AG09319 (cell line): ENCODE results near the gene EFNA4.

Source experiments
- DNase-seq: peaks from one replicate; pipeline ENCODE4 v3.0.0-alpha.2; 2010; ENCODE audit warnings: low read depth; ENCODE audit errors: extremely low read depth
- TF ChIP-seq, protein P1 (sequence below): IDR thresholded peaks from 2 replicates; pipeline ENCODE4 v1.5.1; 2011; ENCODE audit warnings: low read depth, mild to moderate bottlenecking, inconsistent platforms, low read length, moderate library complexity

The EFNA4 gene

DNA sequence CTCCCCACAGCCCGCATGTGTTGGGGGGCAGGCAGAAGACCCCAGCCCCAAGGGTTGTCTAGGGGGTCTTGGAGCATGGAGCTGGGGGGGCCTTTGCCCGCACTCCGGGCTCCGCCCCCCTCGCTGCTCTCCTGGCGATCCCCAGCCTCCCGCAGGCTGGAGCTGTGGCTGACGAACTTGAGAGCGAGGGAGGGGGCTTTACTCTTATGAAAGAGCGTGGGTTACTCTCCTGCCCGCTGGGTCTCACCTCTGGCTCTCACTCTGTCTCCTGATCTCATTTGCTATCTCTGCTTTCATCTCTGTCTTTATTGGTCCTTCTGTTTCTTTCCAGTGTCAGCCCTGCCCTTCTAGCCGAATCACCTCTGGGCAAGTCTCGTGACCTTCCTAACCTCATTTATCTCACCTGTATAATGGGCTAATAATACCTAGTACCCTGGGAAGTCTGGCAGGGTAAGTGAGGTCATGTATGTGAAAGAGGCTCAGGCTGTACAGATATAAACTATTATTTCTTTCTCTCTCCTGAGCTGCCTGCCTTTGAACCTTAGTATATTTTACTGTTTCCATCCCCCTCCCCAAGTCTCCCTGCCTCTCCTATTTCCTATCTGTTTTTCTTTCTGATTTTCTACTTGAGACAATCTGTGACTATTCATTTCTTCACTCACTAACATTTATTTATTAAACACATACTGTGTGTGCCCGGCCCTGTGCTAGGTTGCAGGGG is 731 bp downstream of the EFNA4 start:
- DNase-seq, result no peak
- TF ChIP-seq, protein P1, sequence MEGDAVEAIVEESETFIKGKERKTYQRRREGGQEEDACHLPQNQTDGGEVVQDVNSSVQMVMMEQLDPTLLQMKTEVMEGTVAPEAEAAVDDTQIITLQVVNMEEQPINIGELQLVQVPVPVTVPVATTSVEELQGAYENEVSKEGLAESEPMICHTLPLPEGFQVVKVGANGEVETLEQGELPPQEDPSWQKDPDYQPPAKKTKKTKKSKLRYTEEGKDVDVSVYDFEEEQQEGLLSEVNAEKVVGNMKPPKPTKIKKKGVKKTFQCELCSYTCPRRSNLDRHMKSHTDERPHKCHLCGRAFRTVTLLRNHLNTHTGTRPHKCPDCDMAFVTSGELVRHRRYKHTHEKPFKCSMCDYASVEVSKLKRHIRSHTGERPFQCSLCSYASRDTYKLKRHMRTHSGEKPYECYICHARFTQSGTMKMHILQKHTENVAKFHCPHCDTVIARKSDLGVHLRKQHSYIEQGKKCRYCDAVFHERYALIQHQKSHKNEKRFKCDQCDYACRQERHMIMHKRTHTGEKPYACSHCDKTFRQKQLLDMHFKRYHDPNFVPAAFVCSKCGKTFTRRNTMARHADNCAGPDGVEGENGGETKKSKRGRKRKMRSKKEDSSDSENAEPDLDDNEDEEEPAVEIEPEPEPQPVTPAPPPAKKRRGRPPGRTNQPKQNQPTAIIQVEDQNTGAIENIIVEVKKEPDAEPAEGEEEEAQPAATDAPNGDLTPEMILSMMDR, result no peak

DNA sequence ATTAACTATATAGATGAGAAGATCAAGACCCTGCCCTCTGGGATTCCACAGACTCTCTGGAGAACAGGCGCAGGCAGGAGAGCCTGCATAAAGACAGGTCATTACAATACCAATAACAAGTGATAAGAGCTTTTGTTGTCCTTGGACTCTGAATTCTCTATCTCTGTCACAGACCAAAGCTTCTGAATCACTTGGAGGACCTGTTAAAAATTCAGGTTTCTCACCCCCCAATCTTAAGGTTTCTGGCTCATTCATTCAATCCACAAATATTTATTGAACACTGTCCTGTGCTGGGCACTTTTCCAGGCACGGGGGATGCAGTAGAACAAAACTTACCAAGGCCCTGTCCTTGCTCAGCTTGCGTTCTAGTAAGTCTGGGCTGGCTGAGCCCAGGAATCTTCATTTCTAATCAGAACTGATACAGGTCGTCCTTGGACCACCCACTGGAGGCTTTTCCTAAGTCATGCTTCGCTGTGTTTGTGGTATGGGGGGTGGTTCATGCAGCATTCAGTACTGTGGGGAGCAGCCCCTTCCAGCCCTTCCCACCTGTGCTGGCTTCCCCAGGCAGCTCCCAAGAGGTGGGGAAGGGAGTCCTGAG is 1.4 kb downstream of the EFNA4 start:
- no peak for DNase-seq
- TF ChIP-seq, protein P1, result no peak

- DNase-seq, result no peak
- TF ChIP-seq, protein P1, result no peak
Observed at GRCh38 chr1:155066777-155067176, 3.2 kb downstream of the EFNA4 start.

DNA sequence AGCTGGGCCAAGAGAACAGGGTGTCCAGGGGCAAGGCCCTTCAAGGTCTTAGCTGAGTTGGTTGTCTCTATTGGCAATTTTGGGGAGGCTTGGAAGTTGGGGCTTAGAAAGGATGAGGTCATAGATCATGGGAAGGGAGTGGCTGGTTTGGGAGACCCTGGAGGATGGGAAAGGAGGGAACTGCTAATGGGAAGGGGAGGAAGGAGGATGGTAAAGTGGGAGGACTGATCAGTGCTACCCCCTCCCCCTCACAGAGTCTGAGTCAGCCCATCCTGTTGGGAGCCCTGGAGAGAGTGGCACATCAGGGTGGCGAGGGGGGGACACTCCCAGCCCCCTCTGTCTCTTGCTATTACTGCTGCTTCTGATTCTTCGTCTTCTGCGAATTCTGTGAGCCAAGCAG is 5.1 kb downstream of the EFNA4 start:
- DNase-seq, result no peak
- TF ChIP-seq, protein P1, result no peak

- TF ChIP-seq, protein P1, result no peak
Observed at GRCh38 chr1:155069551-155070157, 6.1 kb downstream of the EFNA4 start.

DNA sequence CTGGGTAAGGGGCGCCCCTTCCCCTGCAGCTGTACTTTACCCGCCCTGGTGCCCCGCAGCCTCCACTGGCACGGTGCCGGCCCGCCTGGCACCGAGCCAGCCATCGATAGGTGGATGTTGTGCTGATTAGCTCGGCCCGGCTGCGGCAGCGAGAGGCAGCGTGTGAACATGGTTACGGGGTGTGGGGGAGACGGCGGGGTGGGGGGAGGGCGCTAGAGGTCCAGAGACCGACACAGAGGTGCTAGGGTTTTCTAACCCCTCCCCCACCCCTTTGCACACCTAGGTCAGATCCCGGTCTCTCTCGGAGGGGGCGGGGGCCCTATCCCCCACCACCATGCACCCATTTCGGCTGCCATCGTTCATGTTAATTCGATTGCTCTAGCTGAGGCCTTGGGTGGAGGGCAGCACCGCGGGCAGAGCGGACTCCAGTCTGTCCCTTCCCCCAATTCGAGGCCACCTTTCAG is 6.7 kb downstream of the EFNA4 start:
- no peak for DNase-seq

More at GRCh38 chr1:155069551-155070157, 6.1 kb downstream of the EFNA4 start:
- DNase-seq, result no peak

More for the DNA sequence above, 6.7 kb downstream of the EFNA4 start:
- TF ChIP-seq, protein P1, result no peak
